GM23248 (cell line): ENCODE results near the gene IKBIP. TPM values are rescaled to one million over a fixed set of nuclear protein-coding genes. Genes with fewer than 3 reads are reported as not detected.
"Not testable (repeated sequence)": the region's sequence is repeated elsewhere in the genome, so short reads cannot be mapped to it uniquely, and the experiment has no call there.

Experiments
- DNase-seq: peaks from one replicate; pipeline ENCODE4 v3.0.0-alpha.2; 2015
- H2AFZ ChIP-seq: fragments of 200-600 bp; sonication (generic); 2 replicates; pipeline ENCODE4 v1.6.1; 2016; ENCODE audit warnings: antibody characterized with exemption
- H3F3A ChIP-seq: fragments of 200-600 bp; sonication (generic); 2 replicates; pipeline ENCODE4 v1.6.1; 2016; ENCODE audit warnings: mild to moderate bottlenecking, antibody characterized with exemption, mixed run types; ENCODE audit not compliant: insufficient read depth
- H3K27ac ChIP-seq: fragments of 200-600 bp; sonication (generic); 2 replicates; pipeline ENCODE4 v1.5.1; 2016; ENCODE audit warnings: mild to moderate bottlenecking
- H3K27me3 ChIP-seq: fragments of 200-600 bp; sonication (generic); replicated peaks from 2 replicates; pipeline ENCODE4 v1.6.1; 2016; ENCODE audit warnings: mild to moderate bottlenecking; ENCODE audit not compliant: insufficient read depth
- H3K36me3 ChIP-seq: fragments of 200-600 bp; sonication (generic); 2 replicates; pipeline ENCODE4 v1.6.1; 2016; ENCODE audit warnings: low read depth, mild to moderate bottlenecking
- H3K4me1 ChIP-seq: fragments of 200-600 bp; sonication (generic); 2 replicates; pipeline ENCODE4 v1.6.1; 2016; ENCODE audit warnings: mild to moderate bottlenecking; ENCODE audit not compliant: insufficient read depth
- H3K4me2 ChIP-seq: fragments of 200-600 bp; sonication (generic); one replicate; pipeline ENCODE4 v1.6.1; 2016; ENCODE audit warnings: mild to moderate bottlenecking; ENCODE audit not compliant: unreplicated experiment
- H3K4me3 ChIP-seq: fragments of 200-600 bp; sonication (generic); 2 replicates; pipeline ENCODE4 v1.5.1; 2016; ENCODE audit warnings: mild to moderate bottlenecking
- H3K79me2 ChIP-seq: fragments of 200-600 bp; sonication (generic); 2 replicates; pipeline ENCODE4 v1.6.1; 2016; ENCODE audit warnings: mild to moderate bottlenecking; ENCODE audit not compliant: insufficient read depth
- H3K9ac ChIP-seq: fragments of 200-600 bp; sonication (generic); 2 replicates; pipeline ENCODE4 v1.6.1; 2016; ENCODE audit warnings: mild to moderate bottlenecking
- H3K9me2 ChIP-seq: fragments of 200-600 bp; sonication (generic); 2 replicates; pipeline ENCODE4 v1.6.1; 2016; ENCODE audit warnings: mixed run types, mild to moderate bottlenecking, moderate library complexity; ENCODE audit not compliant: insufficient read depth
- H3K9me3 ChIP-seq: fragments of 200-600 bp; sonication (generic); one replicate; pipeline ENCODE4 v1.6.1; 2017; ENCODE audit warnings: low read depth
- H4K20me1 ChIP-seq: fragments of 200-600 bp; sonication (generic); 2 replicates; pipeline ENCODE4 v1.6.0; 2016; ENCODE audit not compliant: insufficient read depth
- EZH2 ChIP-seq: fragments of 200-600 bp; sonication (generic); IDR thresholded peaks from 2 replicates; pipeline ENCODE4 v1.6.1; 2018; ENCODE audit warnings: antibody characterized with exemption, mild to moderate bottlenecking; ENCODE audit not compliant: insufficient read depth, poor library complexity, severe bottlenecking
- EZH2phosphoT487 ChIP-seq: fragments of 200-600 bp; sonication (generic); IDR thresholded peaks from 2 replicates; pipeline ENCODE4 v1.6.1; 2018; ENCODE audit warnings: antibody characterized with exemption, moderate library complexity, mild to moderate bottlenecking, low read depth; ENCODE audit not compliant: insufficient read depth
- WGBS, 2 experiments: methylation state at CpG; one replicate each; pipeline ENCODE4 v1.1.6; 2015 to 2017; ENCODE audit warnings: low lambda C conversion rate in 2 of 2, low coverage in 1 of 2; ENCODE audit errors: missing lambda C conversion rate in 2 of 2; 5-methylcytosine and 5-hydroxymethylcytosine counted together
- in situ Hi-C: fragments of 300-500 bp; cut with MboI; formaldehyde crosslinking; loops from 2 replicates; pipeline ENCODE4 v1.15.0; 2020
- polyA plus RNA-seq: library from polyadenylated mRNA; unstranded; fragments of >200 nt; fragmentation: Nextera tagmentation; extraction: Ambion mirVana; gene quantifications from 2 replicates; pipeline ENCODE4 v1.2.1, GENCODE V29; 2016
- small RNA-seq: library from RNA; depleted of rRNA; stranded (forward); fragments of <200 nt; gene quantifications from one replicate; pipeline ENCODE3, GENCODE V24; 2014; ENCODE audit warnings: low read depth, low replicate concordance
- total RNA-seq: library from RNA; depleted of rRNA; stranded (reverse); fragments of >200 nt; shearing (Covaris generic); gene quantifications from 2 replicates; pipeline ENCODE4 v1.2.3, GENCODE V29; 2014; rRNA removed

The IKBIP gene
- total and polyA plus RNA-seq, 2 experiments from 2014 or later, result 122 to 125 TPM

- no peaks in the 10 kb centered on the region for H3K27me3 ChIP-seq
- no peaks in the 10 kb centered on the region for H3K4me1 ChIP-seq
- no peaks in the 10 kb centered on the region for H3K79me2 ChIP-seq
- no peak for DNase-seq
- WGBS, 2 experiments, result 52 to 56% methylated on average over 5 of the region's 5 CpGs
- H3K36me3 ChIP-seq, result no peaks in the 10 kb centered on the region
- H3K9ac ChIP-seq, result no peak overlapping the region
- peaks cover under 1% of the 10 kb centered on the region; the same call in 1 of the 2 replicates for H3F3A ChIP-seq
- no peak overlapping the region for H3K27ac ChIP-seq
- no peak overlapping the region for H3K4me2 ChIP-seq
- H3K9me3 ChIP-seq, result no peaks in the 10 kb centered on the region
- in situ Hi-C loops, result no loop called here
- H3K9me2 ChIP-seq, result no peaks in the 10 kb centered on the region
- H3K4me3 ChIP-seq, result no peak overlapping the region
- TF ChIP-seq EZH2phosphoT487 (no peak), EZH2 (no peak)
- no peaks in the 10 kb centered on the region for H4K20me1 ChIP-seq
- H2AFZ ChIP-seq, result no peak overlapping the region
Measured at GRCh38 chr12:98579347-98579746, 65.2 kb downstream of the IKBIP start.

GRCh38 chr12:98578821-98579220, 65.8 kb downstream of the IKBIP start:
- peak; percentile 21 for DNase-seq
- no peaks in the 10 kb centered on the region for H3K79me2 ChIP-seq
- H2AFZ ChIP-seq, result no peak overlapping the region
- H3K27me3 ChIP-seq, result no peaks in the 10 kb centered on the region
- H3K4me3 ChIP-seq, result no peak overlapping the region
- peaks cover 6% of the 10 kb centered on the region; the same call in 1 of the 2 replicates for H3F3A ChIP-seq
- H3K4me1 ChIP-seq, result no peaks in the 10 kb centered on the region
- no peaks in the 10 kb centered on the region for H3K9me2 ChIP-seq
- TF ChIP-seq EZH2 (no peak), EZH2phosphoT487 (no peak)
- H4K20me1 ChIP-seq, result no peaks in the 10 kb centered on the region
- no peak overlapping the region for H3K4me2 ChIP-seq
- H3K36me3 ChIP-seq, result no peaks in the 10 kb centered on the region
- in situ Hi-C loops, result no loop called here
- no peak overlapping the region for H3K9ac ChIP-seq
- no peak overlapping the region for H3K27ac ChIP-seq
- 67 to 73% methylated on average over 2 of the region's 2 CpGs for WGBS, 2 experiments
- H3K9me3 ChIP-seq, result no peaks in the 10 kb centered on the region

GRCh38 chr12:98578392-98578791, 66.2 kb downstream of the IKBIP start:
- Histone ChIP-seq H3K9me3 (no peaks in the 10 kb centered on the region), H3K9me2 (no peaks in the 10 kb centered on the region), H2AFZ (no peak overlapping the region), H3K4me2 (no peak overlapping the region), H4K20me1 (no peaks in the 10 kb centered on the region), H3K9ac (no peak overlapping the region), H3F3A (peaks cover 6% of the 10 kb centered on the region; the same call in 1 of the 2 replicates), H3K4me1 (no peaks in the 10 kb centered on the region), H3K79me2 (no peaks in the 10 kb centered on the region), H3K27me3 (no peaks in the 10 kb centered on the region), H3K36me3 (no peaks in the 10 kb centered on the region), H3K27ac (no peak overlapping the region), H3K4me3 (no peak overlapping the region)
- 96 to 97% methylated on average over 1 of the region's 1 CpG for WGBS, 2 experiments
- in situ Hi-C loops, result no loop called here
- DNase-seq, result no peak
- no peak for TF ChIP-seq EZH2
- TF ChIP-seq EZH2phosphoT487, result no peak

DNA sequence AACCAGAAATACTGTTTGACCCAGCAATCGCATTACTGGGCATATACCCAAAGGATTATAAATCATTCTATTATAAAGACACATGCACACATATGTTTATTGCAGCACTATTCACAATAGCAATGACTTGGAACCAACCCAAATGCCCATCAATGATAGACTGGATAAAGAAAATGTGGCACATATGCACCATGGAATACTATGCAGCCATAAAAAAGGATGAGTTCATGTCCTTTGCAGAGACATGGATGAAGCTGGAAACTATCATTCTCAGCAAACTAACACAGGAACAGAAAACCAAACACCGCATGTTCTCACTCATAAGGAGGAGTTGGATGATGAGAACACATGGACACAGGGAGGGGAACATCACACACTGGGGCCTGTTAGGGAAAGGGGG, 67.8 kb downstream of the IKBIP start:
- H3F3A ChIP-seq, H3K4me2 ChIP-seq, H3K9me2 ChIP-seq, H3K27ac ChIP-seq, H3K4me3 ChIP-seq, H3K9me3 ChIP-seq, H3K9ac ChIP-seq, H3K79me2 ChIP-seq, H3K27me3 ChIP-seq, H3K4me1 ChIP-seq, H3K36me3 ChIP-seq, in situ Hi-C loops, H4K20me1 ChIP-seq, DNase-seq, H2AFZ ChIP-seq: not testable (repeated sequence)
- WGBS, 2 experiments, result 67 to 70% methylated on average over 2 of the region's 2 CpGs

DNA sequence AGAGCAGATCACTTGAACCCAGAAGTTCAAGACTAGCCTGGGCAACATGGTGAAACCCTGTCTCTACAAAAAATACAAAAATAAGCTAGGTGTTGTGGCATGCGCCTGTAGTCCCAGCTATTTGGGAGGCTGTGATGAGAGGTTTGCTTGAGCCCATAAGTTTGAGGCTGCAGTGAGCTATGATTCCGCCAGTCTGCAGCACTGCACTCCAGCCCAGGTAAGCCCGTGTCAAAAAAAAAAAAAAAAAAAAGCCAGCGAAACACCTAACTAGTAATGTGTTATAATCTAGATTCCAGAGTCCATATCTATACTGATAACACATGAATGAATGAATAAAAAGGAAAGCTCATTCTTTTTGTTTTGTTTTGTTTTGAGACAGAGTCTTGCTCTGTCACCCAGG, 69.6 kb downstream of the IKBIP start:
- no peak overlapping the region for H3K27ac ChIP-seq
- H3K9me2 ChIP-seq, result no peaks in the 10 kb centered on the region
- no peaks in the 10 kb centered on the region for H3K79me2 ChIP-seq
- TF ChIP-seq EZH2 (no peak), EZH2phosphoT487 (no peak)
- no peaks in the 10 kb centered on the region for H3K9me3 ChIP-seq
- H3K4me3 ChIP-seq, result no peak overlapping the region
- 74% methylated on average over 3 to 4 of the region's 4 CpGs for WGBS, 2 experiments
- DNase-seq, result no peak
- H4K20me1 ChIP-seq, result no peaks in the 10 kb centered on the region
- no peak overlapping the region for H3K9ac ChIP-seq
- H2AFZ ChIP-seq, result no peak overlapping the region
- no peaks in the 10 kb centered on the region for H3K36me3 ChIP-seq
- H3K4me1 ChIP-seq, result no peaks in the 10 kb centered on the region
- no peak overlapping the region for H3K4me2 ChIP-seq
- peaks cover 6% of the 10 kb centered on the region; the same call in 1 of the 2 replicates for H3F3A ChIP-seq
- in situ Hi-C loops, result no loop called here
- H3K27me3 ChIP-seq, result no peaks in the 10 kb centered on the region

Small RNA genes lying within 50 kb of the gene (small RNA-seq; reads per million reads assigned to genes)
- gene SNORA53, result 10.3 reads per million, percentile 85 among the genes with 10 or more reads in this experiment

Other genes with a start within 250 kb of the IKBIP start
- 67.5 and 68.3 TPM in 2 replicates for gene TMPO, start 129.2 kb downstream of the IKBIP start, total RNA-seq
- 29.8 and 30.0 TPM in 2 replicates for gene TMPO, start 129.2 kb downstream of the IKBIP start, polyA plus RNA-seq
- gene SLC25A3, start 51.1 kb downstream of the IKBIP start, total RNA-seq, result 941 and 1,024 TPM in 2 replicates
- gene SLC25A3, start 51.1 kb downstream of the IKBIP start, polyA plus RNA-seq, result 472 and 480 TPM in 2 replicates
- gene APAF1, start 502 bp upstream of the IKBIP start, total RNA-seq, result 23.4 and 24.5 TPM in 2 replicates
- 6.8 and 8.3 TPM in 2 replicates for gene APAF1, start 502 bp upstream of the IKBIP start, polyA plus RNA-seq